Activated CD8-positive, alpha-beta memory T cell treated with anti-CD3 and anti-CD28 coated beads, Interleukin-2, amount 50 U/mL, for 48 hours (primary cell): Measurements from ENCODE around the gene PIGK.
"Not testable (repeated sequence)": the region's sequence is repeated elsewhere in the genome, so short reads cannot be mapped to it uniquely, and the experiment has no call there.

ENCODE experiments used
- DNase-seq: peaks from one replicate; pipeline ENCODE4 v3.0.0-alpha.2; 2020

Gene PIGK

GRCh38 chr1:77219166-77219887 lies at the start of gene PIGK:
PIGK (minus strand) TSS chr1:77219430; CDS start chr1:77219402, 28 bp downstream.
- DNase-seq, result peak; percentile 90

GRCh38 chr1:77267035-77267434 lies 47.8 kb upstream of the PIGK start:
- DNase-seq, result no peak

GRCh38 chr1:77265180-77265579 lies 46.0 kb upstream of the PIGK start:
- no peak for DNase-seq

GRCh38 chr1:77263708-77264107 lies 44.5 kb upstream of the PIGK start:
- DNase-seq, result no peak

GRCh38 chr1:77253211-77253610 lies 34.0 kb upstream of the PIGK start:
- DNase-seq, result no peak

GRCh38 chr1:77250126-77250525 lies 30.9 kb upstream of the PIGK start:
- no peak for DNase-seq

GRCh38 chr1:77245830-77246229 lies 26.6 kb upstream of the PIGK start:
- no peak for DNase-seq

GRCh38 chr1:77239311-77239710 lies 20.1 kb upstream of the PIGK start:
- no peak for DNase-seq

- DNase-seq, result no peak
These were observed 19.2 kb upstream of the PIGK start for GRCh38 chr1:77238462-77238861.

GRCh38 chr1:77234943-77235342 lies 15.7 kb upstream of the PIGK start:
- no peak for DNase-seq

GRCh38 chr1:77234096-77234495 lies 14.9 kb upstream of the PIGK start:
- no peak for DNase-seq

- DNase-seq, result no peak
These were observed 13.6 kb upstream of the PIGK start for GRCh38 chr1:77232829-77233228.

- DNase-seq, result no peak
These were observed 10.8 kb upstream of the PIGK start for GRCh38 chr1:77230051-77230450.

- no peak for DNase-seq
These were observed 9.6 kb upstream of the PIGK start for GRCh38 chr1:77228836-77229235.

GRCh38 chr1:77227381-77227780 lies 8.2 kb upstream of the PIGK start:
- no peak for DNase-seq

GRCh38 chr1:77222496-77222895 lies 3.3 kb upstream of the PIGK start:
- DNase-seq, result no peak

- DNase-seq, result no peak
These were observed 1.6 kb upstream of the PIGK start for GRCh38 chr1:77220687-77221463.

- no peak for DNase-seq
These were observed 609 bp downstream of the PIGK start for GRCh38 chr1:77218477-77219165.

GRCh38 chr1:77204043-77204442 lies 15.2 kb downstream of the PIGK start:
- not testable (repeated sequence) for DNase-seq

- DNase-seq, result no peak
These were observed 16.5 kb downstream of the PIGK start for GRCh38 chr1:77202751-77203150.

GRCh38 chr1:77200806-77201205 lies 18.4 kb downstream of the PIGK start:
- no peak for DNase-seq

- DNase-seq, result no peak
These were observed 18.9 kb downstream of the PIGK start for GRCh38 chr1:77200293-77200692.

- DNase-seq, result no peak
These were observed 21.9 kb downstream of the PIGK start for GRCh38 chr1:77197351-77197750.

- no peak for DNase-seq
These were observed 25.3 kb downstream of the PIGK start for GRCh38 chr1:77193951-77194350.
